ENCODE measurements around the gene CCN5.
"Not testable (repeated sequence)": the region's sequence is repeated elsewhere in the genome, so short reads cannot be mapped to it uniquely, and the experiment has no call there.

CCN5 gene

DNA sequence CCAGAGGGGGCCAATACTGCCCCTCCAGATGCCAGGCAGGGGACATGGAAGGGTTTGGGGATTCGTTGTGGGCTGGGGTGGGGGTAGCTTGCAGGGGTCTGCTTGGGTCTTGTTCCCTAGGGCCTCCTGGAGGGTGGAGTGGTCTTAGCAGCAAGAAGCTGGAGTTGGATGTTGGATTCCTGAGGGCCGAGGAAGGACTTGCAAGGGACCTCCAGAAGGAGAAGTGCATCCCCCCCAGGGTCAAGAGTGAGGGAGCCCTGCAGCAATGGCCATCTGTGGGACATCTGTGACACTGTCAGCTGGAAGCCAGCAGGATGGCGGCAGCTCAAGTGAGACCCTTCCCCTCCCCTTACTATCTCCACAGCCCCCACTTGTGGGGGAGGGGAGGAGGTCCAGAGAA is 25.4 kb upstream of the CCN5 start:
- H3K4me3 Mint-ChIP-seq: no peak overlapping the region
- no peaks in the 10 kb centered on the region for H3K27me3 Mint-ChIP-seq
- peaks cover 7% of the 10 kb centered on the region for H3K4me1 Mint-ChIP-seq (ENCODE audit: low read depth)
- intact Hi-C loops (cut with micrococcal nuclease): no loop called here
- no peaks in the 10 kb centered on the region for H3K36me3 Mint-ChIP-seq (ENCODE audit: low read depth)
- H3K9me3 Mint-ChIP-seq: no peaks in the 10 kb centered on the region
- no peak overlapping the region for H3K27ac Mint-ChIP-seq

DNA sequence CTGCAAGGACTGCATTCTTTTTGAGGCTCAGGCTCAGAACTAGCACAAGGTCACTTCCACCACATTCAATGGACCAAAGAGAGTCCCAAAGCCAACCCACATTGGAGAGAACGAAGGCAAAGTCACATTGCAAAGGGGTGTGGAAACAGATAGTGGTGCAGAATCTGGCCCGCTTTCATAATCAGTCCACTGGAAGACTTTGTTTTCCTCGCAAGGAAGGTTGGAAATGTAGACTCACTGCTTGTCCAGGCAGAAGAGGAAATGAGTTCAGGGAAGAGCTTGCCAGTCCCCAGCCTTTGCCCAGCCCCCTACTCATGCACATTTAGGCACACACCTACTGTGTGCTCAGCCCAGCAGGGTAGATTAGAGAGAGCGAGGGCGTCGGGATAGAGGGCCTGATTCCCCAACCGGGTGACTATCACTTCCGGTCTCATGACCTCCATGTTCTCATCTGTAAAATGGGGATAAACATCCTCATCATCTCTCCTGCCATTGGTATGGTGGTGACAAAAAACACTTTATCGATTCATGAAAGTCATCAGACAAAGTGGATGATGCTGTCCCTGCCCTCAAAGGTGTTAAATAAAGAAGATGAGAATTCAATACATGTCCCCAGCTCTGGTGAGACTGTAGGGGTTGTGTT is 24.3 kb upstream of the CCN5 start:
- Mint-ChIP-seq H3K36me3 (ENCODE audit: low read depth) (no peaks in the 10 kb centered on the region), H3K27me3 (no peaks in the 10 kb centered on the region), H3K27ac (no peak overlapping the region), H3K9me3 (no peaks in the 10 kb centered on the region), H3K4me1 (ENCODE audit: low read depth) (no peaks in the 10 kb centered on the region), H3K4me3 (no peak overlapping the region)
- intact Hi-C loops (cut with micrococcal nuclease): no loop called here

DNA sequence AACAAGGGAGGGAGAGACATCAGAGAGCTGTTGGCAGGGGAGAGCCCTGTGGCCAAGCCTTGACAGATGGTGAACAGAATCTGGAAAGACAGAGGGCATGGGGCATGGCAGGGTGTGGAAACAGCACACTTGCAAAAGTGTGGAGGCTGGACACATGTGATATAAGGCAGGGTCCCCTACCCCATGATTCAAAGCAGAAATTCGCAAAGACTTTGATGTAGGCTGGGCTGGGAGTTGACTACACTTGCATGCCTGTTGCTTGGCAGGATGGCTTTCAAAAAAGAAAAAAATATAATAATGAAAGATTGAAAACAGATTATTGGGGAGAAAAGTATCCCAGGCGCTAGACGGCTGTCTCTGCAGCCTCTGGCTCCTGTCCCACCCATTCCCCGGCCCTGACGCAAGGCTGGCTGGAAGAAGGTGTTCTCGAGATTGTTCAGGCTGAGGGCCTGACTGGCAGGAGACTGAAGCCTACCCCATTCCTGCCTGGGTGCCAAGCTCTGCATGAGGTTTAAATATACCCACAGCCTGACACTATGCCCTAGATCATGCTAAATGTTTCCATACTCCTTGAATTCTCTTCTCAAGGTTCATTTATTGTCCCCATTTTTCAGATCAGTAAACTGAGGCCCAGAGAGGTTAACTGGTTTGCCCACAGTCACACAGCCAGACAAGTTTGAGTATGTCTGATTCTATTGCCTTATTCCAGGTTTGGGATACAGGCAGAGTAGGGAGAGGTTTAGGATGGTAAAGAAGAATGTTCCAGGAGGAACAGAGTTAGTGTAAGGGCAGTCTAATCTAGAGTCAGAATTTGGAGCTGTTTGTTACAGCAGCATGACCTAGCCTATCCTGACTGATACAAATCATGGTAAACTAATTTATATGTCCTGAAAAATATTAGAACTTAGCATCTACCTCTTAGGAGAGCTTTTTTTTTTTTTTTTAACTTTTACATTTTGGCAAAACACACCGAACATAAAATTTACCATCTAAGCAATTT is 23.4 kb upstream of the CCN5 start:
- H3K27ac Mint-ChIP-seq: no peak overlapping the region
- intact Hi-C loops (cut with micrococcal nuclease): no loop called here
- no peak overlapping the region for H3K4me3 Mint-ChIP-seq
- H3K4me1 Mint-ChIP-seq (ENCODE audit: low read depth): peaks cover 5% of the 10 kb centered on the region
- no peaks in the 10 kb centered on the region for H3K36me3 Mint-ChIP-seq (ENCODE audit: low read depth)
- no peaks in the 10 kb centered on the region for H3K9me3 Mint-ChIP-seq
- no peaks in the 10 kb centered on the region for H3K27me3 Mint-ChIP-seq

DNA sequence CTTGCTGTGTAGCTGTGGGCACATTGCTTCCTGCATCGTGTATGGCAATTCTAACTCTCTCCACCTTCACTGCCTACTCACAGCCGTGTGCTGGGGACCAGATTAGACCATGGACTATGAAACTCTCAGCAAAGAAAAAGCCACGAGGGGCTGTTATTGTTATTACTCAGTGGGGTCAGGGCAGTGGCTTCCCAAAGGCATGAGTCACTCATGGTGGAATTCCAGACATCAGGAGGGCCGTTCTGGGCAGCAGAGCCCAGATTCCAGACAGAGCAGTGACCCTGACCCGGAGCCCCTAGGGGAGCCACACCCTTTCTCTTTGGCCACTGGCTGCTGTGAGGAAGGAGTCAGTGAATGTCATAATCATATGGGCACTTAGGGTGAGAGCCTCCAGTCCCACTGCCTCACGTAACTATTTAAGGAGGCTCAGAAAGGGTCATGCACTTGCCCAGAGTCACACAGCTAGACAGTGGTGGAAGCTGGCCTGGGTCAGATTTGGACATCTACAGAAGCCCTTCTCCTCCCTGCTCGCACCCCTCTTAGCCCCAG is 22.2 kb upstream of the CCN5 start:
- H3K4me3 Mint-ChIP-seq: no peak overlapping the region
- H3K27me3 Mint-ChIP-seq: no peaks in the 10 kb centered on the region
- no peaks in the 10 kb centered on the region for H3K9me3 Mint-ChIP-seq
- no peaks in the 10 kb centered on the region for H3K36me3 Mint-ChIP-seq (ENCODE audit: low read depth)
- H3K27ac Mint-ChIP-seq: no peak overlapping the region
- peaks cover 14% of the 10 kb centered on the region for H3K4me1 Mint-ChIP-seq (ENCODE audit: low read depth)
- intact Hi-C loops (cut with micrococcal nuclease): no loop called here

GRCh38 chr20:44693627-44694026 is 21.5 kb upstream of the CCN5 start:
- Mint-ChIP-seq H3K36me3 (ENCODE audit: low read depth) (no peaks in the 10 kb centered on the region), H3K27me3 (no peaks in the 10 kb centered on the region), H3K4me3 (no peak overlapping the region), H3K9me3 (no peaks in the 10 kb centered on the region), H3K27ac (no peak overlapping the region), H3K4me1 (ENCODE audit: low read depth) (peaks cover 14% of the 10 kb centered on the region)
- intact Hi-C loops (cut with micrococcal nuclease): no loop called here

DNA sequence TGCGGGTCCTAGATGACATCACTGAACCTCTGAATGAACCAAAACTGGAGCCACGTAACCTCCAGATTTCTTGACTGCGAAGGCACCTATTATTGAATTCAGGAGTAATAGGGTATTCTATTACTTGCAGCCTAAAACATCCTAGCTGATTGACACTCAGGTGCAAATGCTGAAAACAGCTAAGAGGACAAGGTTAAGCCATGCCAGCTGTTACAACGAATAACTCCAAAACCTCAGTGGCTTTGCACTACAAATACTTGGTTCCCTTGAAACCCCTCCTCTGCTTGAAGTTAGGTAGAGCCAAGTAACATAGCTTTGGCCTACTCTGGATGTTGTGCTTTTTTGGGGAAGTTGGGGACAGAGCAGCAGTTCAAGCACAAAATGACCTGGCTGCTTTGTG is 21.0 kb upstream of the CCN5 start:
- Mint-ChIP-seq H3K4me1 (ENCODE audit: low read depth) (peaks cover 14% of the 10 kb centered on the region), H3K27me3 (no peaks in the 10 kb centered on the region), H3K4me3 (no peak overlapping the region), H3K9me3 (no peaks in the 10 kb centered on the region), H3K27ac (no peak overlapping the region), H3K36me3 (ENCODE audit: low read depth) (no peaks in the 10 kb centered on the region)
- intact Hi-C loops (cut with micrococcal nuclease): no loop called here

GRCh38 chr20:44695295-44695673 is 19.9 kb upstream of the CCN5 start:
- Mint-ChIP-seq H3K9me3 (no peaks in the 10 kb centered on the region), H3K27me3 (no peaks in the 10 kb centered on the region), H3K4me1 (ENCODE audit: low read depth) (peaks cover 14% of the 10 kb centered on the region), H3K4me3 (no peak overlapping the region), H3K36me3 (ENCODE audit: low read depth) (no peaks in the 10 kb centered on the region), H3K27ac (no peak overlapping the region)
- intact Hi-C loops (cut with micrococcal nuclease): no loop called here

DNA sequence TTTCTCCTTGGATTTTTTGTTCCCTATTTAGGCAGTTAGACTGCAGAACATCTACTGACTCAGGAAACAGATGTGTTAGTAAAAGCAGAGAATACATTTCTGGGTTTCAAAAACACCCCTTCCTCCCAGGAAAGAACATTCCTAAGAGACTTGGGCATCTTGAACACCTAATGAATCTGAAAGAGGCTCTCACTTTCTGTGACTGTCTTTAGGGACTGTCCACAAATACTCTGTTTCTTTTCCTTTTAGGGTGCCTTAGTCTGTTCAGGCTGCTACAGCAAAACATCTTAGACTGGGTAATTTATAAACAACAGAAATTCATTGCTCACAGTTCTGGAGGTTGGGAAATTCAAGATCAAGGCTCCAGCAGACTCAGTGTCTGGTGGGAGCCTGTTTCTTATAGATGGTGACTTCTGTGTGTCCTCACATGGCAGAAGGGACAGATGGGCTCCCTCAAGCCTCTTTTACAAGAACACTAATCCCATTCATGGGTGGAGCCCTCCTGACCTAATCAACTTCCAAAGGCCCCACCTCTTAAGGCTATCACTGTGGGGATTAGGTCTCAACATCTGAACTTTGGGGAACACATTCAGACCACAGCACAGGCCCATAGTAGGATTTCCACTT is 19.4 kb upstream of the CCN5 start:
- intact Hi-C loops (cut with micrococcal nuclease): no loop called here
- peaks cover 14% of the 10 kb centered on the region for H3K4me1 Mint-ChIP-seq (ENCODE audit: low read depth)
- no peaks in the 10 kb centered on the region for H3K27me3 Mint-ChIP-seq
- no peak overlapping the region for H3K4me3 Mint-ChIP-seq
- no peaks in the 10 kb centered on the region for H3K36me3 Mint-ChIP-seq (ENCODE audit: low read depth)
- no peak overlapping the region for H3K27ac Mint-ChIP-seq
- no peaks in the 10 kb centered on the region for H3K9me3 Mint-ChIP-seq

GRCh38 chr20:44696315-44696714 is 18.9 kb upstream of the CCN5 start:
- peaks cover 3% of the 10 kb centered on the region for H3K27me3 Mint-ChIP-seq
- no peak overlapping the region for H3K4me3 Mint-ChIP-seq
- H3K36me3 Mint-ChIP-seq (ENCODE audit: low read depth): no peaks in the 10 kb centered on the region
- intact Hi-C loops (cut with micrococcal nuclease): no loop called here
- H3K9me3 Mint-ChIP-seq: no peaks in the 10 kb centered on the region
- H3K4me1 Mint-ChIP-seq (ENCODE audit: low read depth): peaks cover 14% of the 10 kb centered on the region
- no peak overlapping the region for H3K27ac Mint-ChIP-seq

GRCh38 chr20:44697041-44697440 is 18.1 kb upstream of the CCN5 start:
- H3K4me3 Mint-ChIP-seq; H3K36me3 Mint-ChIP-seq (ENCODE audit: low read depth); H3K27ac Mint-ChIP-seq; intact Hi-C loops (cut with micrococcal nuclease); H3K9me3 Mint-ChIP-seq; H3K27me3 Mint-ChIP-seq: not testable (repeated sequence)
- peaks cover 14% of the 10 kb centered on the region for H3K4me1 Mint-ChIP-seq (ENCODE audit: low read depth)

DNA sequence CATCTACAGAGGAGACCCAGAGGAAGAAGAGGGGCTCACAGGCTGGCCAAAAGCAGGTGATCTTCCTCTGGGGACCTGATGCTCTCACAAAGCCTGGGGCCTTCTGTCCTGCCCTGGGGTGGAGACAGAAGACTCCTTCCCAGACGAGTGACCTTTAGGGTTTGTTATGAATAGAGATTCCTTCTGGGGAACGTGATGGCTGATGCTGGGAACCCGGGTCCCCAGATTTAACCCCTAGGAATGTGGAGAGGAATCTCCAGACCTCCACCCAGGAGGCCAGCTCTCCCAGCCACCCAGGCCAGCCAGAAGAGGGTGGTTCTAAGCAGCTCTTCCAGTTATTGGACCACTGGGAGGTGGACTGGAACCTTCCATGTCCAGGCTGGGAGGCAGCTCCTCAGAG is 16.8 kb upstream of the CCN5 start:
- Mint-ChIP-seq H3K27ac (no peak overlapping the region), H3K36me3 (ENCODE audit: low read depth) (no peaks in the 10 kb centered on the region), H3K27me3 (peaks cover 6% of the 10 kb centered on the region), H3K4me3 (no peak overlapping the region), H3K4me1 (ENCODE audit: low read depth) (peaks cover 24% of the 10 kb centered on the region), H3K9me3 (no peaks in the 10 kb centered on the region)
- intact Hi-C loops (cut with micrococcal nuclease): no loop called here

DNA sequence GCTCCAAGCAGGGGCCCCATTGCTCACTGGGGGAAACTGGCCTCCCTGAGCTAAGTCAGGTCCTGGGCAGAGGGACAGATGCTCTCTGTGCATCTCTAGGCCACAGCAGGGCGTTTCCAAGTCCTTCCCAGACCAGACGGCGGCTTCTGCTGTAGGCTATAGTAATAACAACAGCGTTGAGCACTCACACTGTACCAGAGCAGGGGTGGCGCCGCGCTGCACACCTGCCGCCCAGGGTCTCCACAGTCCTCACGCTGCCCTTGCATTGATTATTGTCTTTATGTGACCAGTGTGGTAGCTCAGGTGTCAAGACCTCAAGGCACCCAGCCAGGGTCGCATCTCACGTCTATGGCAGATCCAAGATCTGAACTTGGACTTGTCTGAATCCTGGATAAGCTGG is 14.9 kb upstream of the CCN5 start:
- Mint-ChIP-seq H3K36me3 (ENCODE audit: low read depth) (no peaks in the 10 kb centered on the region), H3K9me3 (no peaks in the 10 kb centered on the region), H3K4me3 (no peak overlapping the region), H3K27me3 (peaks cover 12% of the 10 kb centered on the region), H3K4me1 (ENCODE audit: low read depth) (peaks cover 25% of the 10 kb centered on the region), H3K27ac (no peak overlapping the region)
- intact Hi-C loops (cut with micrococcal nuclease): no loop called here

DNA sequence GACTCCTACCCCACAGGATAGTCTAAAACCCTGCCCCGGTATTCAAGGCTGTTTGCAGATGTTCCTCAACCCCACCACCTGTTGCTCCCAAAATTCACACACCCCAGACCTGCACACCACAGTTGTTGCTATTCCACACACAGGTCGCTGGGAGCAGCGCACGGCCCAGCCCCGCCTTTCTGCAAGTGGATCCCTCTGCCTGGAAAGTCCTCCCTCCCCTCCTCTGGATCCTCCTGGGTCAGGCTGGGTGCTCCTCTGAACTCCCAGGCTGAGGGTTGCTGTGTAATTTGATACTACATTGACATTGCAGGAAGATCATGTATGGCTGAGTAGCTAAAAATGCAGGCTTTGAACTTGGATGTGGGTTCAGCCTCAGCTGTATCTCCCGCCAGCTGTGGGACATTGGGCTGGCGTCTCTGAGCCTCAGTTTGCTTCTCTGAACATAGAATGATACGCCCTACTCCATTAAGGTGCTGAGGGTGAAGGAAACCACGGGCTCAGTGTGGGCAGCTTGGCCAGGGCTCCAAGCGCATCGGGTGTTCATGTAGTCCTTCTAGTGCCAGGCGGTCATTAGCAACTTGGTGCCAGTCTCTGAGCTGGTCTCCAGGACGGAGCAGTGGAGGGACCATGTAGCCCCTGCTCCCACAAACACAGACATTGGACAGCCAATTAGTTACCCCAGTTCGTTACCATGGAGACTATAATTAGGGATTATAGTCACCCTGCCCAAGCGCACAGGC is 13.9 kb upstream of the CCN5 start:
- no peak overlapping the region for H3K27ac Mint-ChIP-seq
- no peaks in the 10 kb centered on the region for H3K36me3 Mint-ChIP-seq (ENCODE audit: low read depth)

More for the DNA sequence above, 13.9 kb upstream of the CCN5 start:
- H3K27me3 Mint-ChIP-seq: peaks cover 12% of the 10 kb centered on the region
- H3K4me1 Mint-ChIP-seq (ENCODE audit: low read depth): peaks cover 24% of the 10 kb centered on the region
- H3K9me3 Mint-ChIP-seq: no peaks in the 10 kb centered on the region
- H3K4me3 Mint-ChIP-seq: no peak overlapping the region
- intact Hi-C loops (cut with micrococcal nuclease): no loop called here
